IPS DF 4.7 (cell line): ENCODE measurements around the gene PLEKHA7.
"Not testable (repeated sequence)": the region's sequence is repeated elsewhere in the genome, so short reads cannot be mapped to it uniquely, and the experiment has no call there.

Experiments used
- DNase-seq: peaks from one replicate; pipeline ENCODE4 v3.0.0-alpha.2; 2013; ENCODE audit warnings: low spot score; ENCODE audit errors: extremely low read depth

Gene PLEKHA7

GRCh38 chr11:16979703-16980622 lies 34.3 kb downstream of the PLEKHA7 start:
- no peak for DNase-seq

GRCh38 chr11:16977994-16978315 lies 36.3 kb downstream of the PLEKHA7 start:
- DNase-seq = no peak

- DNase-seq = no peak
Measured at GRCh38 chr11:16977136-16977993, 36.8 kb downstream of the PLEKHA7 start.

- no peak for DNase-seq
Measured at GRCh38 chr11:16976379-16976778, 37.8 kb downstream of the PLEKHA7 start.

GRCh38 chr11:16975906-16976305 lies 38.3 kb downstream of the PLEKHA7 start:
- DNase-seq = no peak

- no peak for DNase-seq
Measured at GRCh38 chr11:16973338-16973964, 40.8 kb downstream of the PLEKHA7 start.

- DNase-seq = no peak
Measured at GRCh38 chr11:16969010-16969999, 44.9 kb downstream of the PLEKHA7 start.

- DNase-seq = no peak
Measured at GRCh38 chr11:16968196-16968595, 46.0 kb downstream of the PLEKHA7 start.

- no peak for DNase-seq
Measured at GRCh38 chr11:16966930-16967671, 47.1 kb downstream of the PLEKHA7 start.

- DNase-seq = no peak
Measured at GRCh38 chr11:16964501-16964900, 49.7 kb downstream of the PLEKHA7 start.

- no peak for DNase-seq
Measured at GRCh38 chr11:16963316-16963876, 50.8 kb downstream of the PLEKHA7 start.

GRCh38 chr11:16962589-16962988 lies 51.6 kb downstream of the PLEKHA7 start:
- DNase-seq = not testable (repeated sequence)

- DNase-seq = no peak
Measured at GRCh38 chr11:16962146-16962545, 52.1 kb downstream of the PLEKHA7 start.

- no peak for DNase-seq
Measured at GRCh38 chr11:16960250-16960649, 54.0 kb downstream of the PLEKHA7 start.

GRCh38 chr11:16959602-16960001 lies 54.6 kb downstream of the PLEKHA7 start:
- no peak for DNase-seq

- DNase-seq = no peak
Measured at GRCh38 chr11:16958833-16959232, 55.4 kb downstream of the PLEKHA7 start.

GRCh38 chr11:16956538-16957153 lies 57.6 kb downstream of the PLEKHA7 start:
- DNase-seq = no peak

- no peak for DNase-seq
Measured at GRCh38 chr11:16953663-16954062, 60.6 kb downstream of the PLEKHA7 start.
